ENCODE data around the gene CDC25A. TPM values are rescaled to one million over a fixed set of nuclear protein-coding genes. Genes with fewer than 3 reads are reported as not detected.
A peak's percentile ranks its signal among the peaks of the same experiment; 100 is the strongest.

The CDC25A gene
- total and polyA plus RNA-seq, 2 of the 13 experiments (the other 11 are each of a cell fraction or from before 2014, with no cell fraction given): 7.9 to 45.4 TPM

DNA sequence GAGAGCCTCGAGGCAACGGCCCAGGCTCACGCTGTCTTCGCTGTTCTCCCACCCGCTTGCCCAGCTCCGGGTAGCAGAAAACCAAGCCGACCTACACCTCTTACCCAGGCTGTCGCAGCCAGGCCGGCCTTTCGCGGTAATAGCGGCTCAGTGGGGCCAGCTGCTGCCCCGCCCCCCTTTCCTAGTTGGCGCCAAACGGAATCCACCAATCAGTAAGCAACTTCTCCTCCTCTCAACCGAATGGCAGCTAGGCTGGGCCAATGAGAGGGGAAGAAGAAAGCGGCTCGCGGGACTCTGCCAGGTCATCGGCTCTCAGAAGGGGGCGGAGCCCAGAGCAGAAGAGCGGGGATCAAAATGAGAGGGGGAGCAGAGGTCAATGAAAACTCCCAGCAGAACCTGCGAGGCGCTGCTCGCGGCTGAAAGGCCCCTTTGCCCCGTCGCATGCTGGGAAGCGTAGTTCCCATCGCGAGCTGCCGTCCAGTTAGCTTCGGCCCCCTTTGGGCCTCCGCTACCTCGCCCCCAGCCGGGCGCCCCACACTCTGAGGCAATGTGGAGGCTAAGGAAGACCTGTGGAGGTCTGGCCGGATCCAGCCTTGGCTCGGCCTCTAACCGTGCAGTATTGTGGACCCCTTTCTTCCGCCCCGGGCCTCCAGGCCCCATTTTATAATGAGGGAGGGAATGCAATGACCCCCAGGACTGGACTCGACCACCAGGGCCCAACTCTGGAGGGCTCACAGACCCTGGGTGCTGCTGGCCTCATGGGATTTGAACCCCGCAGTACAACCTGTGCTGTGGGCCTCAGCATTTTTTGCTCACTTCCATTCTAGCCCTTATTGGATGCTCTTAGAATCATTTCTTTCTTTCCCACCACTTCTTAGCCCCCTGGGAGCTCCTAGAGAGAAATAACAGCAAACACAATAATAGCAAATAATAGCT lies at the start of gene CDC25A (continued):
- TF ChIP-seq NRL (CRISPR knock-in tag; IDR thresholded peaks at IDR 0.05; ENCODE audit: borderline replicate concordance) (peak; percentile 33; the same call in 1 of the 2 replicates), NR2F1 (CRISPR knock-in tag; IDR thresholded peaks at IDR 0.05) (peak in 1 of 2 experiments; percentile 54; a peak in 1 of 4 replicates), RARA (CRISPR knock-in tag; IDR thresholded peaks at IDR 0.05) (no peak), ZNF766 (CRISPR knock-in tag; IDR thresholded peaks at IDR 0.05; ENCODE audit: borderline replicate concordance) (0 out of 2 replicates have a peak, but pooled peaks have one; percentile 22), NCOR1 (IDR thresholded peaks at IDR 0.05; ENCODE audit: borderline replicate concordance, low read length) (peak; percentile 46; the same call in 1 of the 2 replicates), ZNF256 (CRISPR knock-in tag; conservative IDR thresholded peaks at IDR 0.05) (0 out of 2 replicates have a peak, but pooled peaks have one; percentile 45), ZFY (CRISPR knock-in tag; IDR thresholded peaks at IDR 0.05) (peak; percentile 87), ZFP91 (CRISPR knock-in tag; IDR thresholded peaks at IDR 0.05; ENCODE audit: borderline replicate concordance) (peak; percentile 40; the same call in 1 of the 2 replicates), KDM3A (CRISPR knock-in tag; IDR thresholded peaks at IDR 0.05; ENCODE audit: low read depth) (peak; percentile 10; the same call in 1 of the 2 replicates), NCOA1 (CRISPR knock-in tag; IDR thresholded peaks at IDR 0.05) (no peak), AGO1 (IDR thresholded peaks at IDR 0.05; ENCODE audit: low read depth, low read length, poor library complexity, severe bottlenecking) (peak; percentile 61), NR2F2 (IDR thresholded peaks at IDR 0.05; ENCODE audit: borderline replicate concordance, low read depth) (0 out of 2 replicates have a peak, but pooled peaks have one; percentile 9), DNMT3B (CRISPR knock-in tag; conservative IDR thresholded peaks at IDR 0.05) (no peak; the same call in 1 of the 2 replicates), GABPB1 (CRISPR knock-in tag; IDR thresholded peaks at IDR 0.05) (peak; percentile 72), EHMT2 (IDR thresholded peaks at IDR 0.05; ENCODE audit: borderline replicate concordance, low read depth, low read length) (no peak), MEIS1 (CRISPR knock-in tag; IDR thresholded peaks at IDR 0.05; ENCODE audit: borderline replicate concordance) (no peak), ZBTB40 (IDR thresholded peaks at IDR 0.05) (no peak), ZBTB40 (CRISPR knock-in tag; IDR thresholded peaks at IDR 0.05) (no peak)
